ENCODE results near the gene PDE4B. TPM values are rescaled to one million over a fixed set of nuclear protein-coding genes. Genes with fewer than 3 reads are reported as not detected.

The PDE4B gene
- polyA plus RNA-seq, 2 of the 4 experiments (the other 2 are of a cell fraction): 20.2 to 56.8 TPM

- WGBS (ENCODE audit: missing lambda C conversion rate): 90% methylated on average over 1 of the region's 1 CpG
- TF ChIP-seq MAZ (IDR thresholded peaks at IDR 0.05; ENCODE audit: borderline replicate concordance, low read depth, low read length) (no peak), ELK1 (IDR thresholded peaks at IDR 0.05; ENCODE audit: low read depth, low read length) (no peak), HMGXB4 (CRISPR knock-in tag; IDR thresholded peaks at IDR 0.05; ENCODE audit: borderline replicate concordance) (no peak), RNF2 (IDR thresholded peaks at IDR 0.05; ENCODE audit: borderline replicate concordance, low read depth) (no peak), KDM1A (IDR thresholded peaks at IDR 0.05; ENCODE audit: low read depth) (no peak), HOXB13 (CRISPR knock-in tag; IDR thresholded peaks at IDR 0.05; ENCODE audit: low read depth) (no peak), KDM5A (IDR thresholded peaks at IDR 0.05) (no peak), ESRRA (IDR thresholded peaks at IDR 0.05; ENCODE audit: borderline replicate concordance, low read length) (no peak), PHF8 (IDR thresholded peaks at IDR 0.05; ENCODE audit: borderline replicate concordance, low read depth) (no peak), ATOH8 (CRISPR knock-in tag; IDR thresholded peaks at IDR 0.05; ENCODE audit: low read depth) (no peak), E2F6 (IDR thresholded peaks at IDR 0.05; ENCODE audit: borderline replicate concordance, low read depth) (no peak), CBX2 (IDR thresholded peaks at IDR 0.05; ENCODE audit: borderline replicate concordance, low read depth) (no peak), MAX (IDR thresholded peaks at IDR 0.05) (no peak)
- ATAC-seq (peak in 1 of 2 experiments; percentile 54; a peak in 3 of 6 replicates), DNase-seq (ENCODE audit: low read depth in 1 of 2, low spot score in 1 of 2) (no peak), FAIRE-seq (no peak)
- Histone ChIP-seq H3K4me2 (no peak overlapping the region), H3K9me3 (no peaks in the 10 kb centered on the region), H3K27ac (peak overlapping the region; percentile 49 to 87; a peak in 5 of 6 replicates), H3K4me3 (no peak overlapping the region), H3K4me1 (peaks cover 42% of the 10 kb centered on the region)
- ChIA-PET POLR2A (interaction anchor here (0.7 kb wide), 1 partner anchor 8 kb away, joined by 3 read pairs; no protein-coding TSS in a partner anchor), CTCF (interaction anchor here (0.5 to 15.1 kb wide), 12 partner anchors 8 to 474 kb away, joined by 3 to 175 read pairs (median 4); no protein-coding TSS in a partner anchor)
Observed at GRCh38 chr1:66251546-66251945, 458.9 kb downstream of the PDE4B start.

- Histone ChIP-seq H3K4me3 (no peak overlapping the region), H3K4me1 (peaks cover 53% of the 10 kb centered on the region), H3K9me3 (no peaks in the 10 kb centered on the region), H3K4me2 (peak overlapping the region; percentile 46; the same call in 2 of the 3 replicates), H3K27ac (peak overlapping the region; percentile 81 to 87)
- peak; percentile 55 to 75 for DNase-seq (ENCODE audit: low read depth in 1 of 2, low spot score in 1 of 2)
- peak; percentile 88 for FAIRE-seq
- POLR2A ChIA-PET: no interaction called here
- peak; percentile 89 to 91 for ATAC-seq
- TF ChIP-seq RAD21 (conservative IDR thresholded peaks at IDR 0.05 in 1 of 2, IDR thresholded peaks at IDR 0.05 in 1 of 2) (peak; percentile 95), NPAS2 (CRISPR knock-in tag; IDR thresholded peaks at IDR 0.05; ENCODE audit: borderline replicate concordance) (no peak), KDM1A (IDR thresholded peaks at IDR 0.05; ENCODE audit: low read depth) (no peak), FOSL2 (IDR thresholded peaks at IDR 0.05) (no peak), FOSL2 (CRISPR knock-in tag; IDR thresholded peaks at IDR 0.05) (peak; percentile 51; the same call in 1 of the 2 replicates), SMC3 (IDR thresholded peaks at IDR 0.05) (peak; percentile 93), CTCF (IDR thresholded peaks at IDR 0.05) (peak; percentile 84)
- CTCF ChIA-PET: interaction anchor here (0.7 to 15.1 kb wide), 18 partner anchors 10 to 473 kb away, joined by 3 to 175 read pairs (median 4); no protein-coding TSS in a partner anchor
- 0% methylated on average over 1 of the region's 1 CpG for WGBS (ENCODE audit: missing lambda C conversion rate)
Observed at GRCh38 chr1:66253330-66253921, 460.7 kb downstream of the PDE4B start.

Data from A549 (cell line).